Breast epithelium (tissue), 4 donors: Measurements from ENCODE around the gene PAGE4. TPM values are rescaled to one million over a fixed set of nuclear protein-coding genes. Genes with fewer than 3 reads are reported as not detected.

ENCODE experiments used
- DNase-seq, 2 donors: peaks; one replicate each; pipeline ENCODE4 v3.0.0-alpha.2; 2019; ENCODE audit warnings: low spot score in 2 of 2
- H3K27ac ChIP-seq, 2 donors: fragments of 200-600 bp; sonication (generic) in 1 of 2; one replicate each; pipeline ENCODE4 v1.5.1; 2016 to 2019; ENCODE audit warnings: mild to moderate bottlenecking in 1 of 2
- H3K27me3 ChIP-seq, 2 donors: fragments of 200-600 bp; sonication (generic) in 1 of 2; one replicate each; pipeline versions ENCODE4 v1.5.1 to v1.6.0; 2017 to 2019; ENCODE audit warnings: control low read depth in 1 of 2, mild to moderate bottlenecking in 1 of 2
- H3K36me3 ChIP-seq: fragments of 200-600 bp; one replicate; pipeline ENCODE4 v1.5.1; 2019
- H3K4me1 ChIP-seq, 2 donors: fragments of 200-600 bp; sonication (generic); one replicate each; pipeline ENCODE4 v1.5.1; 2016 to 2019; ENCODE audit warnings: control low read depth in 1 of 2
- H3K4me3 ChIP-seq, 3 donors: fragments of 200-600 bp; sonication (generic); 1 replicate in 2 of 3; 2 replicates in 1 of 3; pipeline ENCODE4 v1.5.1; 2016 to 2019; ENCODE audit warnings: mild to moderate bottlenecking in 3 of 3, moderate library complexity in 2 of 3
- H3K9me3 ChIP-seq, 2 donors: fragments of 200-600 bp; sonication (generic) in 1 of 2; one replicate each; pipeline ENCODE4 v1.5.1; 2016 to 2019; ENCODE audit warnings: control low read depth in 1 of 2
- POLR2A ChIP-seq: fragments of 450-650 bp; IDR thresholded peaks from one replicate; pipeline ENCODE4 v1.6.1; 2016; ENCODE audit warnings: antibody characterized with exemption, mild to moderate bottlenecking, moderate library complexity
- POLR2AphosphoS5 ChIP-seq, 3 donors: sonication (generic); formaldehyde crosslinking; IDR thresholded peaks; one replicate each; pipeline ENCODE4 v1.6.1; 2017; ENCODE audit warnings: antibody characterized with exemption in 3 of 3
- intact Hi-C: fragments of 100-400 bp; cut with DNase I; formaldehyde crosslinking; loops from one replicate; pipeline ENCODE4 v1.15.1; 2023; ENCODE audit warnings: low total_unique reads
- total RNA-seq, 3 donors: library from RNA; depleted of rRNA; stranded (reverse); fragments of >200 nt; gene quantifications; one replicate each; pipeline ENCODE4 v1.1.0, GENCODE V29; 2016
- TF ChIP-seq, protein P1 (sequence below), 3 donors: fragments of 450-650 bp; IDR thresholded peaks; one replicate each; pipeline ENCODE4 v1.5.1; 2016 to 2017; ENCODE audit warnings: antibody characterized with exemption in 3 of 3, mild to moderate bottlenecking in 3 of 3, moderate library complexity in 3 of 3

PAGE4 gene
- total RNA-seq, 3 donors from 2014 or later, result not detected

DNA sequence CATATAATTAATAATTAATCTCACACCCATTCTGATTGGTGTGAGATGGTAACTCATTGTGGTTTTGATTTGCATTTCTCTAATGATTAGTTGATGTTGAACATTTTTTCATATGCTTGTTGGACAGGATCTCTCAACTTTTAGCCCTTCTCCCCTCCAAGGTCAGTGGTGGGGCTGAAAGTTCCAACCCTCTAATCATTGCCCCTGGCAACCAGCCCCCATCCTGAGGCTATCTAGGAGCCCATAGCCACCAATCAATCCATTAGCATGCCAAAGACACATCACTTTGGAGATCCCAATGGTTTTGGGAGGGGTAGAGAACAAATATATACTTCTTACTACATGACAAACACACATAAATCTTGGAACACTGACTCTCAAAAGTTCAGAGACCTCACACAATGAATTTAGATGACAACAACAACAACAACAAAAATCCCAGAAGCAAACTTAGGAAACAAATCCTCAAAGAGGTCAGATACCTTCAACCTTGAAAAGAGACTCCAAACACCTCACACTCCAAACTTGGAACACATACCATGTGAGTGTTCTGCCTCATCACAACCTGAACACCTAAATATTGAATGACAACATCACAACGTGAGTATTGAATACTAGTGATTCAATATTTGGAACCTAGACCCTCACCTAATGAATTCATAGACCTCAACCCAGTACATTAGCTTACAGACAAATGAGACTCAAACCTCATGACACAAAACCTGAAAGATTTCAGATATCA is 19.0 kb upstream of the PAGE4 start:
- Histone ChIP-seq H3K27me3 (peaks cover 0 to 12% of the 10 kb centered on the region in 2 donors), H3K9me3 (no peaks in the 10 kb centered on the region), H3K4me3 (no peak overlapping the region), H3K4me1 (no peaks in the 10 kb centered on the region), H3K27ac (no peak overlapping the region), H3K36me3 (no peaks in the 10 kb centered on the region)
- no peak for TF ChIP-seq POLR2AphosphoS5 (IDR thresholded peaks at IDR 0.05)
- TF ChIP-seq, protein P1, sequence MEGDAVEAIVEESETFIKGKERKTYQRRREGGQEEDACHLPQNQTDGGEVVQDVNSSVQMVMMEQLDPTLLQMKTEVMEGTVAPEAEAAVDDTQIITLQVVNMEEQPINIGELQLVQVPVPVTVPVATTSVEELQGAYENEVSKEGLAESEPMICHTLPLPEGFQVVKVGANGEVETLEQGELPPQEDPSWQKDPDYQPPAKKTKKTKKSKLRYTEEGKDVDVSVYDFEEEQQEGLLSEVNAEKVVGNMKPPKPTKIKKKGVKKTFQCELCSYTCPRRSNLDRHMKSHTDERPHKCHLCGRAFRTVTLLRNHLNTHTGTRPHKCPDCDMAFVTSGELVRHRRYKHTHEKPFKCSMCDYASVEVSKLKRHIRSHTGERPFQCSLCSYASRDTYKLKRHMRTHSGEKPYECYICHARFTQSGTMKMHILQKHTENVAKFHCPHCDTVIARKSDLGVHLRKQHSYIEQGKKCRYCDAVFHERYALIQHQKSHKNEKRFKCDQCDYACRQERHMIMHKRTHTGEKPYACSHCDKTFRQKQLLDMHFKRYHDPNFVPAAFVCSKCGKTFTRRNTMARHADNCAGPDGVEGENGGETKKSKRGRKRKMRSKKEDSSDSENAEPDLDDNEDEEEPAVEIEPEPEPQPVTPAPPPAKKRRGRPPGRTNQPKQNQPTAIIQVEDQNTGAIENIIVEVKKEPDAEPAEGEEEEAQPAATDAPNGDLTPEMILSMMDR (IDR thresholded peaks at IDR 0.05), result no peak
- no peak for TF ChIP-seq POLR2A
- intact Hi-C loops, result no loop called here
- no peak for DNase-seq

DNA sequence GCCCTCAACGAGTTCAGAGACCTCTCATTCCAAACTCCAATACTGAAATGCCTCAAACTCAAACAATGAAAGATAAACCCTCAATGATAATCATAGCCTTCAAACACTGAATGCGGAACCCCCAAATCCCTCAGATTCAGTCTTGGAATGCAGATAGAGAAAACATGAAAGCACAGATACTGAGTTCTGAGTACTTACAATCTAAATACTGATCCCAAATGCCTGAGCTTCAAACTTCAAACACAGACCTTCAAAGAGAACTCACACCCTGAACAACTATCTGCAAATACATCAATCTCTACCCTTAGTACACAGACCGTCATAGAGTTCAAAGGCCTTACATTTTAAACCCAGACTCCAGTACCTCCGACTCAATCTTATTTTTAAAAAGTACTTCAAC is 16.9 kb upstream of the PAGE4 start:
- H3K27me3 ChIP-seq, result peaks cover 0 to 16% of the 10 kb centered on the region in 2 donors
- H3K4me1 ChIP-seq, result no peaks in the 10 kb centered on the region
- H3K9me3 ChIP-seq, result no peaks in the 10 kb centered on the region
- H3K36me3 ChIP-seq, result no peaks in the 10 kb centered on the region
- no peak overlapping the region for H3K27ac ChIP-seq
- TF ChIP-seq POLR2A (no peak), POLR2AphosphoS5 (IDR thresholded peaks at IDR 0.05) (no peak)
- H3K4me3 ChIP-seq, result no peak overlapping the region
- no peak for DNase-seq
- intact Hi-C loops, result no loop called here

DNA sequence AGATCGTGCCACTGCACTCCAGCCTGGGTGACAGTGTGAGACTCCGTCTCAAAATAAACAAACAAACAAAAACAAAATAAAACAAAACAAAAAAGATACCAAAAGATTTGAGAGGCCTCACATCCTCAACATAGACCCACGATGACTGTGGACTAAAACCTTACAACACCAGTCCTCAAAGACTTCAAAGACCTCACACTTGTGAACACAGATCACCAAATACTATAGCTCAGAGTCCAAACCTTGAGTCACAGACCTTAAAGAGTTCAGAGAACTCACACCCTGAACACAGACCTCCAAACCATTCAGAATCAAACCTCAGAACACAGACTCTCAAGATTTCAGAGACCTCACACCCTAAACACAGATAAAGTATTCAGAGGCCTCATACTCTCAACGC is 12.7 kb upstream of the PAGE4 start:
- intact Hi-C loops, result no loop called here
- no peak overlapping the region for H3K4me3 ChIP-seq
- TF ChIP-seq POLR2AphosphoS5 (IDR thresholded peaks at IDR 0.05) (no peak), POLR2A (no peak)
- TF ChIP-seq, protein P1 (IDR thresholded peaks at IDR 0.05), result no peak
- DNase-seq, result no peak
- H3K36me3 ChIP-seq, result no peaks in the 10 kb centered on the region
- H3K27me3 ChIP-seq, result peaks cover 0 to 9% of the 10 kb centered on the region in 2 donors
- no peaks in the 10 kb centered on the region for H3K9me3 ChIP-seq
- no peaks in the 10 kb centered on the region for H3K4me1 ChIP-seq
- H3K27ac ChIP-seq, result no peak overlapping the region

DNA sequence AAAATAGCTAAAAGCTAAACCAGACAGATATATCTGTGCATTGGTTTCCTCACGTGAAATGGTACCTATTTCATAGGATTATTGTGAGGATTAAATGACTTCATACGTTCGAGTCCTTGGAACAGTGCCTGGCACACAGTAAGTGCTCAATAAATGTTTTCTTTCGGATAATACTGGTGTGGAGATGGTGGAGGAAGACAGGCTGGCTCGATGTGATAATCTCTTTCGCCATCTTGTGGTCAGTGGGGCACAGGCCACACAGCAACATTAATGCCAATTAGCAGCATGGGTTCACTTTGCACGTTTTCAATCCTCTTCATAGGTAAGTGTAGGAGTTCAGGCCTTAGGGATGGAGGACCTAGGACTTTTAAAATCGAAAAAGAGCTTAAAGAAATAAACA is 9.3 kb downstream of the PAGE4 start:
- H3K36me3 ChIP-seq, result no peaks in the 10 kb centered on the region
- intact Hi-C loops, result no loop called here
- H3K9me3 ChIP-seq, result no peaks in the 10 kb centered on the region
- H3K4me3 ChIP-seq, result no peak overlapping the region
- no peak for DNase-seq
- no peak overlapping the region for H3K27ac ChIP-seq
- TF ChIP-seq POLR2AphosphoS5 (IDR thresholded peaks at IDR 0.05) (no peak), POLR2A (no peak)
- TF ChIP-seq, protein P1 (IDR thresholded peaks at IDR 0.05), result peak in 2 of 3 donors; percentile 10 to 30
- H3K4me1 ChIP-seq, result no peaks in the 10 kb centered on the region
- peaks cover 0 to 51% of the 10 kb centered on the region in 2 donors for H3K27me3 ChIP-seq

DNA sequence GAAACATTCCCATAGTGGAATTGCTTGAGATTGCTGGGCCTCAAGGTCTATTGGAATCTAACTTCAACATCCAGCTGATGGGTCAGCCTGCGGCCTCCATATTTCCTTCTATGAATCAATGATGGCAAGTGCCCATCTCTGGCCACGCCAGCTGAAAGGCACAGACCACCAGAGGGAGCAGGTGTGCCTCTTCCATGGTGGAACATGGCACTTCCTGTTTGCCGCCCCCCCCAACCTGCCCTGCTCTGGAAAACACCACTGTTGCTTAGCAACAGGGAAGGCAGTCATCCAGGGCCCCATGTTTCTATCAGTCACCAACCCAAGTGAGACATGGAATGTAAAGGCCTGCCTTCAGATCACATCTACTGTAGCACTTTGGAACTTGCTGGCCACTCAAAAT is 11.6 kb downstream of the PAGE4 start:
- Histone ChIP-seq H3K9me3 (no peaks in the 10 kb centered on the region), H3K27me3 (peaks cover 0 to 54% of the 10 kb centered on the region in 2 donors), H3K4me1 (no peaks in the 10 kb centered on the region), H3K36me3 (no peaks in the 10 kb centered on the region), H3K27ac (no peak overlapping the region), H3K4me3 (no peak overlapping the region)
- intact Hi-C loops, result no loop called here
- TF ChIP-seq, protein P1 (IDR thresholded peaks at IDR 0.05), result peak in 1 of 3 donors; percentile 19
- no peak for TF ChIP-seq POLR2A
- DNase-seq, result peak in 1 of 2 donors; percentile 56
